HG02759 (cell line): ENCODE results near the gene SUCLG2.

ENCODE experiments used
- ATAC-seq: cut with Tn5 transposase; IDR thresholded peaks from one replicate; pipeline ENCODE4 v1.9.1; 2021; ENCODE audit warnings: mild to moderate bottlenecking, moderate library complexity; ENCODE audit not compliant: unreplicated experiment

The SUCLG2 gene

DNA sequence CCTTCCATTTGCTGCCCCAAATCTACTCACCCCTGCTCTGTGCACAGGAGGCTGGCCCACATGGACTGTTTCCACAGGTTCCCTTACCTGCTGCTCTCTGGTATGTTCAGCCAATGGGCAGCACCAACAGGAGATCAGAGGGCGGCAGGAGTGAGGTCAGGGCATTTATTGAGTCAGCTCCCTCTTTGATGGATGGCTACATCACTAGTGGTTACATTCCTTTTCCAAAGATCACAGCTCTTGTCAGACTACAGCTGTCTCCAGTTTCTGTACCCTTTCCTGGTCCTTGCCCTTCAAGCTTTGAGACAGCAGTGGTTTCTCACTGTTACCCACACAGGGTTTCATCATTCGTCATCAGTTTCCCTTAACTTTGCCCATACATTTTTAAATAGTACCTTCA is 325.1 kb downstream of the SUCLG2 start:
- ATAC-seq: peak; percentile 76

DNA sequence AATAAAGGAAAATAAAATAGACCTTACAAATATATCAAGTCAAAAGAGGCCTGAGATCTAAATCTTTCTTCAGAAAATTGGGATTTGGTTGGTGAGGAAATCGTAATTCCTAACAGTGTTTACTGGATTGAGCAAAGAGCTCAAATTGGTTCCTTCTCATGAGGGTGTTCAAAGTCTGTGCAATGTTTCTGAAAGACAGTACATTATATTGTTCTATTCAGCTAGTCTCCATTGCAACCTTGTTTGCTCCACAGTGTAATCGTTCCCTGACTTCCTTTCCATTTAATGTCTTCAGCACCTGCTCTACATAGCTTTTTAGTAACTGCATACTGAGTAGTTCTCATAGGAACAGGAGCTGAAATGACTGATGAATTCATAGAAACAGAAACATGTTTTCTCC is 326.8 kb downstream of the SUCLG2 start:
- ATAC-seq: no peak

DNA sequence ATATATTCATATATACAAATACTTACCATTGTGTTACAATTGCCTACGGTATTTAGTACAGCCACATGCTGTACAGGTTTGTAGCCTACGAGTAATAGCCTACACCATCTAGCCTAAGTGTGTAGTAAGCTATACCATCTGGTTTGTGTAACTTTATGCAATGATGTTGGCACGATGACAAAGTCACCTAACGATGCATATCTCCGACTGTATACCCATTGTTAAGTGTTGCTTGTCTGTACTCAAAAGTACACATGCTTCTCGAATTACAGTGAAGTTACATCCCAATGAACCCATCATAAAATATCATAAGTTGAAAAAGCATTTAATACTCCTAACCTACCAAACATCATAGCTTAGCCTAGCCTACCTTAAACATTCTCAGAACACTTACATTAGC is 329.2 kb downstream of the SUCLG2 start:
- no peak for ATAC-seq
